Upper lobe of left lung (tissue), 4 donors: ENCODE results near the gene KCNH1.

Source experiments
- EP300 ChIP-seq, 4 donors: sonication (generic); formaldehyde crosslinking; IDR thresholded peaks; one replicate each; pipeline ENCODE4 v1.5.1; 2017; ENCODE audit warnings: antibody characterized with exemption in 4 of 4, control low read depth in 2 of 4
- POLR2A ChIP-seq, 4 donors: fragments of 450-650 bp; IDR thresholded peaks; one replicate each; pipeline ENCODE4 v1.5.1; 2016 to 2017; ENCODE audit warnings: antibody characterized with exemption in 4 of 4, mild to moderate bottlenecking in 2 of 4
- TF ChIP-seq, protein P1 (sequence below), 6 experiments: fragments of 450-650 bp in 4 of 6; fragments of 200-600 bp in 2 of 6; sonication (generic) in 2 of 6; IDR thresholded peaks; one replicate each; pipeline ENCODE4 v1.5.1; 2016 to 2019; ENCODE audit warnings: antibody characterized with exemption in 6 of 6

DNA sequence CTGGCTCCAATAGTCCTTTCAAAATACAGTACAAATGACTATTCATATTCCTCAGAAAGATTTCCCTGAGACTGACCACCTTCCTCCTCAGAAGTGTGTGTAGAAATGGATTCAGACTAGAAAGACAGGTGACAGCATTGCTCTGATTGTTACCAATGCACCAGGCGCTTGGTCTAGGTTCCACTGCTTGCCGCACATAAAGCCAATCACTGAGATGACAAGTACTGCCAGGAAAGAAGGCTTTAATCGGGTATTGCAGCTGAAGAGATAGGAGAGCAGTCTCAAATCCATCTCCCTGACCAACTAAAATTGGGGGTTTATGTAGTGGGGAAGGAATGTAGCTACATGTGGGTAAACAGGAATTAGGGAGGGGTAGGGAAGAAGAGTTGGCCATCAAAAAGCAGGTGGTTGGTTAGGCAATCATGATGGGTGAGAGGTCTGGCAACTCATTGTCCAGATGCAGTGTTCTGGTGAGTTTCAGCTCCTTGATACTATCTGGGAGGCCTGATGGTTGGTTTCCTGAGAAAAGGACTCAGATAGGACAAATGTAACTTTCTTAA, 98.0 kb downstream of the KCNH1 start:
- TF ChIP-seq POLR2A (IDR thresholded peaks at IDR 0.05) (no peak), EP300 (IDR thresholded peaks at IDR 0.05) (no peak)
- TF ChIP-seq, protein P1, sequence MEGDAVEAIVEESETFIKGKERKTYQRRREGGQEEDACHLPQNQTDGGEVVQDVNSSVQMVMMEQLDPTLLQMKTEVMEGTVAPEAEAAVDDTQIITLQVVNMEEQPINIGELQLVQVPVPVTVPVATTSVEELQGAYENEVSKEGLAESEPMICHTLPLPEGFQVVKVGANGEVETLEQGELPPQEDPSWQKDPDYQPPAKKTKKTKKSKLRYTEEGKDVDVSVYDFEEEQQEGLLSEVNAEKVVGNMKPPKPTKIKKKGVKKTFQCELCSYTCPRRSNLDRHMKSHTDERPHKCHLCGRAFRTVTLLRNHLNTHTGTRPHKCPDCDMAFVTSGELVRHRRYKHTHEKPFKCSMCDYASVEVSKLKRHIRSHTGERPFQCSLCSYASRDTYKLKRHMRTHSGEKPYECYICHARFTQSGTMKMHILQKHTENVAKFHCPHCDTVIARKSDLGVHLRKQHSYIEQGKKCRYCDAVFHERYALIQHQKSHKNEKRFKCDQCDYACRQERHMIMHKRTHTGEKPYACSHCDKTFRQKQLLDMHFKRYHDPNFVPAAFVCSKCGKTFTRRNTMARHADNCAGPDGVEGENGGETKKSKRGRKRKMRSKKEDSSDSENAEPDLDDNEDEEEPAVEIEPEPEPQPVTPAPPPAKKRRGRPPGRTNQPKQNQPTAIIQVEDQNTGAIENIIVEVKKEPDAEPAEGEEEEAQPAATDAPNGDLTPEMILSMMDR (IDR thresholded peaks at IDR 0.05) = no peak
